ENCODE data around the gene KLB.

KLB gene

GRCh38 chr4:39464886-39465501 lies 58.3 kb downstream of the KLB start:
- DNase-seq (ENCODE audit: low read depth in 2 of 2) = no peak

GRCh38 chr4:39466747-39467146 lies 60.0 kb downstream of the KLB start:
- DNase-seq (ENCODE audit: low read depth in 2 of 2) = no peak

- no peak for DNase-seq (ENCODE audit: low read depth in 2 of 2)
Measured at GRCh38 chr4:39467464-39467863, 60.7 kb downstream of the KLB start.

DNA sequence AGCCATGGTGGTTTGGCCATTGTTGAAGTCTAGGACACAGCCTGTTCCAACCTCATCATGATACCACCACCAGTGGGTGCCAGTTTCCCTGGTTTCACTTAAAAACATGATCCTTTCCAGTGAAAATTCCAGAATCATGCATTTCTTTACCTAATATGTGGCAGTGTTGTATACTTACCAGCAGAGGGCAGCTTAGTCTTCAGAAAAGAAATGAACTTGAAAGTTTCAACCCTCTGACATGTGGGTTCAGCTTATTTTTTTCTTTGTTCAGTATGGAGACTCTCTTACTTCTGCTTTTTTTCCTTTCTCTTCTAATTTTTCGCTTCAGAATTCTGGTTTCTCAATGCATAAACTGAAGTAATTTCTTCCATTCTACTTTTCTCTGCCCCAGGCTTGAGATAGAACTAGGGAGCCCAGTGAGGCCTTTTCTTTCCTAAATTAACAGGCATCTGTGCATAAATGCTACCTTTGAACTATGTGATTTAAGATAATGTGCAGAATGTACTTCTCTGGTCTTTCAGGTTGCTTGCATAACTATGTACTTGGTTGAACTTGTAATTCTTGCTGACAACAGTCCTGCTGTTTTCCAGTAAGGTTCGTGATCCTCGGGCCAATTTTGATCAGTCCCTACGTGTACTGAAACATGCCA lies 62.8 kb downstream of the KLB start:
- DNase-seq (ENCODE audit: low read depth in 2 of 2) = no peak

GRCh38 chr4:39470402-39470801 lies 63.7 kb downstream of the KLB start:
- no peak for DNase-seq (ENCODE audit: low read depth in 2 of 2)

GRCh38 chr4:39472396-39472795 lies 65.7 kb downstream of the KLB start:
- DNase-seq (ENCODE audit: low read depth in 2 of 2) = no peak

DNA sequence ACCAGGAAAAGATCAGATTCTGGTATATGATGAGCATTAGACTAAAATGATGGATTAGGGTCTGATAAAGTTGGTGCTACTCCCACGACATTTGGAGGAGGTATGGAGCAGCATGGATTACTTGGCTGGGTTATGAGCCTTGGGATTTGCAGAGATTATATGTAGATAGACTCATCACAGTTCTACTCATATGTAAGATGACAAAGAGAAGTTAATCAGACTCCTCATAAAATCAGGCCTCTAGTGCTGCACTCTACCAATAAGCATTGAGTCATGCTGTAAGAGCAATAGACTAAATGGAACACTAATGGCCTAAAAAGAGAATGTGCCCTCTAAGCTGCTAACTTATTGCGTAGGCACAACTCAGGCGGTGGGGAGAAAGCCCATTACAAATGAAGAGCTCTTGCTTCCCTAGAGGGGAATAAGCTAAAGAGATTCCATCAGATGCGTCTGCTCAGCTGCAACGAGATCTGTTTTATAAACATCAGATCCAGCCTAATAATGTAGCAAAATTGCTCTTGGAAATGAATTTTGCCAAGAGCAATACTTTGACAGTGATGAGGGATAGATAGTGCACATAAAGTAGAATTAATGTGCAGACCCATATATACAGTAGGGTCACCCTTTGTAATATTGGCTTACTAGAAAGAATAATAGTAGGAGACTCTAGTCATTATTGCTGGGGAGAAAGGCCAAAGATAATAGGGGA lies 69.6 kb downstream of the KLB start:
- no peak for DNase-seq (ENCODE audit: low read depth in 2 of 2)

DNA sequence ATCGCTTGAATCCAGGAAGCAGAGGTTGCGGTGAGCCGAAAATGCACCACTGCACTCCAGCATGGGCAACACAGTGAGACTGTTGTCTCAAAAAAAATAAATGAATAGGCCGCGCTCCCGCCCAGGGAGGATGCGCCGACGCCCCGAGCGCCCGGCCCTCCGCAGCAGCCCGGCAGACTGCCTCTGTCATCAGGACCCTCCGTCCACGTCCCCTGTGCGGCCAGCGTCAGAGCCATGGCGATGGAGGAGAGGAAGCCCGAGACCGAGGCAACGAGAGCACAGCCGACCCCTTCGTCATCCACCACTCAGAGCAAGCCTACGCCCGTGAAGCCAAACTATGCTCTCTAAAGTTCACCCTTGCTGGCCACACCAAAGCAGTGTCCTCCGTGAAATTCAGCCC lies 73.5 kb downstream of the KLB start:
- no peak for DNase-seq (ENCODE audit: low read depth in 2 of 2)

DNA sequence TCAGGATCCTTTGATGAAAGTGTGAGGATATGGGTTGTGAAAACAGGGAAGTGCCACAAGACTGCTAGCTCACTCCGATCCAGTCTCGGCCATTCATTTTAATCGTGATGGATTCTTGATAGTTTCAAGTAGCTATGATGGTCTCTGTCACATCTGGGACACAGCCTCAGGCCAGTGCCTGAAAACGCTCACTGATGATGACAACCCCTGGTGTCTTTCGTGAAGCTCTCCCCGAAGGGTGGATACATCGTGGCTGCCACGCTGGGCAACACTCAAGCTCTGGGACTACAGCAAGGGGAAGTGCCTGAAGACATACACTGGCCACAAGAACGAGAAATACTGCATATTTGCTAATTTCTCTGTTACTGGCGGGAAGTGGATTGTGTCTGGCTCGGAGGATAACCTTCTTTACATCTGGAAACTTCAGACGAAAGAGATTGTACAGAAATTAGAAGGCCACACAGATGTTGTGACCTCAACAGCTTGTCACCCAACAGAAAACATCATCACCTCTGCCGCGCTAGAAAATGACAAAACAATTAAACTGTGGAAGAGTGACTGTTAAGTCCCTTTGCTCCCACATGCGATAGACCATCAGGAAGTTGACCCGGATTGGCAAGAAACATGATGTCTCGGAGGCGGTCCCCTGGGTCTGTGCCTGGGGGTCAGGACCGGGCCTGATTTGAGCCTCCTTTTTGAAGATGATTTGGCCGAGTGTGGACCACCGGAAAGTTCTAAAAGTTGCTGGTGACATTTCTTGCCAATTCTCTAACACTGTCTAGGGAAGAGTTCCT lies 74.4 kb downstream of the KLB start:
- DNase-seq (ENCODE audit: low read depth in 2 of 2) = no peak

- no peak for DNase-seq (ENCODE audit: low read depth in 2 of 2)
Measured at GRCh38 chr4:39484582-39485272, 78.0 kb downstream of the KLB start.

DNA sequence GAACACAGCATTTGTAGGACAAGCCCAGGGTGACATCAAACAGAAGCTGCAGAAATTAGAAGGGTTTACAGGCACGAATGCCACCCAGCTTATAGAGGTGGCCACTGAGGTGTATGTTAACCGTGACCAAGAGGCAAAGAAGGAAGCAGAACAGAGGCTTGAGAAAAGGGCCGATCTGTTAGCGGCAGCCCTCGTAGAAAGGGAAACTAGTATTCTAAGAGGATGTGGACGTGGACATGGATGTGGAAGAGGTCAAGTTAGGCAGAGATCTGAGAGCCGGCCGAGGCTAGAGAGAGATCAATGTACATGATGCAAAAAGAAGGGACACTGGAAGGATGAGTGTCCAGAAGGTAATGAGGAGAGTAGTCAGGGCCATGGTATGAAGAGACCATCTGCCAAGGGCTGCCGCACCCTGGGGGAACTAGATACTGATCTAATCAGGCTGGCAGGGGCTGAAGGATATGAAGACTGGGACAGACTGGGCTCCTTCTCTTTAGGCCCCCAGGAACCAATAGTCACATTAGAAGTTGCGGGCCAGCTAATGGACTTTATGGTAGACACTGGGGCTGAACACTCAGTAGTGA lies 79.6 kb downstream of the KLB start:
- DNase-seq (ENCODE audit: low read depth in 2 of 2) = no peak

DNA sequence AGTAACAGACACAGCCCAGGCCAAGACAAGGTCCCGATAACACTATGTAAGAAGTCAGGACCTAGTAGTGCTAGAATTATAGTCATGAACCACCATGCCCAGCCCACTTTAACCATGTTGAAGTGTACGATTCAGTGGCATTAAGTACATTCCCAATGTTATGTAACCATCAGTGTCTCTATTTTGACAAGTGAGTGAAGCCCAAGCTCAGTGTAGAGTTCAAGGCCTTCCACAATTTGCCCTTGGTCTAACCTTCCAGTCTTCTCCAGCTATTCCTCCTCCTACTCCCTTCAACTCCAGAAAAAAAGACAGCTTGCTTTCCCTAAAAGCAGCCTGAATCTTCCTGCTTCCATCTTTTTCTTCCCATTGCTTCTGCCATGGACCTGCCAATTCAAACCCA lies 83.6 kb downstream of the KLB start:
- DNase-seq (ENCODE audit: low read depth in 2 of 2) = no peak

DNA sequence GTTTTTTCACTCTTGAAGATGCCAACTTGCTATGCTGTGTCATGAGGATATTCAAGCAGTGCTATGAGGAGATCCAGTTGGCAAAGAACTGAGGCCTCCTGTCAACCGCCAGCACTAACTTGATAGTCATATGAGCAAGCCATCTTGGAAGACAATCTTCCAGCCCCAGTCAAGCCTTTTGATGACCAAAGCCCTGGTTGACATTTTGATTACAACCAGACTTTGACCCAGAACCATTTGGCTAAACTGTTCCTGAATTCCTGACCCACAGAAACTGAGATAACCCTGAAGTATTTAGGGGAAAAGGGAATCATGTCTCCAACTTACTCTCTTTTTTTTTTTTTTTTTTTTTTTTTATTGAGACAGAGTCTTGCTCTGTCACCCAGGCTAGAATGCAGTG lies 87.6 kb downstream of the KLB start:
- DNase-seq (ENCODE audit: low read depth in 2 of 2) = no peak

- DNase-seq (ENCODE audit: low read depth in 2 of 2) = no peak
Measured at GRCh38 chr4:39495446-39496213, 88.9 kb downstream of the KLB start.

- no peak for DNase-seq (ENCODE audit: low read depth in 2 of 2)
Measured at GRCh38 chr4:39497909-39498726, 91.4 kb downstream of the KLB start.

DNA sequence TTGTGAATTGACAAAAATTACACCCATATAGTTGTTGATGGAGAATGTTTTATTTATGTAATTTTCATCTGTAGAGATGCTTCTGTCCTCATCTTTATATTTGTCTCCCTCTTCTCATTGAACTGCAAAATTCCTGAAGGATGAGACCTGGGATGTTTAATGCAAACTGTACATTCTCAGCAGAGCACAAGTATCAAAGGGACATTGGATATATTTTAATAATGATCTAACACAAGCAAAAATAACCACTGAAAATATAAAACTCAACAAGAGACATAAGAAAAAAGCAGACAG lies 91.9 kb downstream of the KLB start:
- DNase-seq (ENCODE audit: low read depth in 2 of 2) = no peak
